Stimulated activated CD4-positive, alpha-beta T cell treated with anti-CD3 and anti-CD28 coated beads, Interleukin-15, amount 100 ng/mL, for 24 hours (primary cell): ENCODE results near the gene INHBE.
"Not testable (repeated sequence)": the region's sequence is repeated elsewhere in the genome, so short reads cannot be mapped to it uniquely, and the experiment has no call there.

Experiments
- DNase-seq: peaks from one replicate; pipeline ENCODE4 v3.0.0-alpha.2; 2020

INHBE gene

GRCh38 chr12:57441846-57442427, 13.2 kb upstream of the INHBE start:
- no peak for DNase-seq

DNA sequence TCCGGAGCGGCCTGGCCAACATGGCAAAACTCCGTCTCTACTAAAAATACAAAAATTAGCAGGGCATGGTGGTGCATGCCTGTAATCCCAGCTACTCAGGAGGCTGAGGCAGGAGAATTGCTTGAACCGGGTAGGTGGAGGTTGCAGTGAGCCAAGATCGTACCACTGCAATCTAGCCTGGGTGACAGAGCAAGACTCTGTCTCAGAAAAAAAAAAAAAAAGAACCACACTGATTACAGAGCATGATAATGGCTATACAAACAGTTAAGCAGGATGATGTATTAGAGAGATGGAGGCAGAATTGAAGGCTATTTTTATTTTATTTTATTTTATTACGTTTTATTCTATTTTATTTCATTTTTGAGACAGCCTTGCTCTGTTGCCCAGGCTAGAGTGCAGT, 10.8 kb upstream of the INHBE start:
- DNase-seq = not testable (repeated sequence)

- no peak for DNase-seq
Observed at GRCh38 chr12:57444744-57445143, 10.4 kb upstream of the INHBE start.

- DNase-seq = no peak
Observed at GRCh38 chr12:57446292-57446960, 8.7 kb upstream of the INHBE start.

GRCh38 chr12:57448669-57449068, 6.4 kb upstream of the INHBE start:
- no peak for DNase-seq

DNA sequence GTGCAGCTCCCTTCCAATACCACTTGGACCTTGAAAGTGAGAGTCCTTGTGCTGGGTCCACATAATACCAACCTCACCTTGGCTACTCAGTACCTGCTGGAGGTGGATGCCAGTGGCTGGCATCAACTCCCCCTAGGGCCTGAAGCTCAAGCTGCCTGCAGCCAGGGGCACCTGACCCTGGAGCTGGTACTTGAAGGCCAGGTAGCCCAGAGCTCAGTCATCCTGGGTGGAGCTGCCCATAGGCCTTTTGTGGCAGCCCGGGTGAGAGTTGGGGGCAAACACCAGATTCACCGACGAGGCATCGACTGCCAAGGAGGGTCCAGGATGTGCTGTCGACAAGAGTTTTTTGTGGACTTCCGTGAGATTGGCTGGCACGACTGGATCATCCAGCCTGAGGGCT, 5.7 kb upstream of the INHBE start:
- no peak for DNase-seq

GRCh38 chr12:57450057-57450456, 5.0 kb upstream of the INHBE start:
- DNase-seq = no peak

GRCh38 chr12:57451233-57451778, 3.8 kb upstream of the INHBE start:
- no peak for DNase-seq

GRCh38 chr12:57452181-57452936, 2.7 kb upstream of the INHBE start:
- DNase-seq = peak; percentile 60

- peak; percentile 75 for DNase-seq
Observed at GRCh38 chr12:57452937-57453509, 2.1 kb upstream of the INHBE start.

DNA sequence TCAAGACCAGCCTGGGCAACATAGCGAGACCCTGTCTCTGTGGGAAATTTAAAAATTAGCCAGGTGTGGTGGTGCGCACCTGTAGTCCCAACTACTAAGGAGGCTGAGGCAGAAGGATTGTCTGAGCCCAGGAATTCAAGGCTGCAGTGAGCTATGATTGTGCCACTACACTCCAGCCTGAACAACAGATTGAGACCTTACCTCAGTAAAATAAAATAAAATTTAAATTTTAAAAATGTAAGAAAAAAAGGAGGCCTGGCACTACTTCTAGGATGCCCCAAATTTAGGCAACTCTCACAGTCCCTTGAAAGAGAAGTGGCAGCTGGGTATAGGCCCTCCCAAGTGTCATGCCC, 918 bp upstream of the INHBE start:
- no peak for DNase-seq

- DNase-seq = no peak
Observed at GRCh38 chr12:57455374-57456144, 452 bp downstream of the INHBE start.

GRCh38 chr12:57456145-57456700, 1.1 kb downstream of the INHBE start:
- peak; percentile 66 for DNase-seq

DNA sequence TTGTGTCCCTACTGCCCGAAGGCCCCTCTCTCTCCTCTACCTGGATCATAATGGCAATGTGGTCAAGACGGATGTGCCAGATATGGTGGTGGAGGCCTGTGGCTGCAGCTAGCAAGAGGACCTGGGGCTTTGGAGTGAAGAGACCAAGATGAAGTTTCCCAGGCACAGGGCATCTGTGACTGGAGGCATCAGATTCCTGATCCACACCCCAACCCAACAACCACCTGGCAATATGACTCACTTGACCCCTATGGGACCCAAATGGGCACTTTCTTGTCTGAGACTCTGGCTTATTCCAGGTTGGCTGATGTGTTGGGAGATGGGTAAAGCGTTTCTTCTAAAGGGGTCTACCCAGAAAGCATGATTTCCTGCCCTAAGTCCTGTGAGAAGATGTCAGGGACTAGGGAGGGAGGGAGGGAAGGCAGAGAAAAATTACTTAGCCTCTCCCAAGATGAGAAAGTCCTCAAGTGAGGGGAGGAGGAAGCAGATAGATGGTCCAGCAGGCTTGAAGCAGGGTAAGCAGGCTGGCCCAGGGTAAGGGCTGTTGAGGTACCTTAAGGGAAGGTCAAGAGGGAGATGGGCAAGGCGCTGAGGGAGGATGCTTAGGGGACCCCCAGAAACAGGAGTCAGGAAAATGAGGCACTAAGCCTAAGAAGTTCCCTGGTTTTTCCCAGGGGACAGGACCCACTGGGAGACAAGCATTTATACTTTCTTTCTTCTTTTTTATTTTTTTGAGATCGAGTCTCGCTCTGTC, 1.8 kb downstream of the INHBE start:
- DNase-seq = no peak

GRCh38 chr12:57458665-57459054, 3.6 kb downstream of the INHBE start:
- DNase-seq = no peak

DNA sequence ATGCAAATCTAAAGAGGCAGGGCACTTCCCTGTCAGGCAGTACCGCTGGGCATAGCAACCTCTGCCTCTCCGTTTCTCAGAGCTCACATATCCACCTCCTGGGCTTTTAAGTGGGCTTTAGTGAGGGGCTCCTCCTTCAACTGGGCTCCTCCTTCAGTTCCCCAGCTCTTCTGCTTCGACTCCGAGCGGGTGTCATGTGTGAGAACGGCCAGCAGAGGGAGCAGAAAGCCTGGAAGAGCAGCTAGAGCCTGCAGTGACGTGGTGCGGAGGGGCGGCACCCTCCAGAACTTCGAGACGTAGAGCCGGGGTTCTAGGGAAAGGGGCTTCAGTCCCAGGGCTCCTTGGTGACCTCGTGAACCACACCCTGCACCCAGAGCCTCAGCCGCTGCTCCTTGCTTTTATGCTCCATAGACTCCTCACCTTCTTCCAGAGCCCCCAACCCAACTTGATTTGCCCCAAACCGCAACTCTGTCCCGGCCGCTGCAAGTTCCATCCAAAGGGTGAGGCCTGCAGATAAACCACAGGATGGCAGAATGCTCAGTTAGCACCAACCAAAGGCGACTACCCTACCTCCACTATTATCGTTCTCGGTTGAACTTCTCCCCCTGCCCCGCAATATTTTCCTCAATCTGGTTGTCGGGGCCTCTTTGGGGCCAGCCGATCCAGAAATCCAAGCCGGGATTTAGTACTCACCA, 4.1 kb downstream of the INHBE start:
- DNase-seq = peak; percentile 98

DNA sequence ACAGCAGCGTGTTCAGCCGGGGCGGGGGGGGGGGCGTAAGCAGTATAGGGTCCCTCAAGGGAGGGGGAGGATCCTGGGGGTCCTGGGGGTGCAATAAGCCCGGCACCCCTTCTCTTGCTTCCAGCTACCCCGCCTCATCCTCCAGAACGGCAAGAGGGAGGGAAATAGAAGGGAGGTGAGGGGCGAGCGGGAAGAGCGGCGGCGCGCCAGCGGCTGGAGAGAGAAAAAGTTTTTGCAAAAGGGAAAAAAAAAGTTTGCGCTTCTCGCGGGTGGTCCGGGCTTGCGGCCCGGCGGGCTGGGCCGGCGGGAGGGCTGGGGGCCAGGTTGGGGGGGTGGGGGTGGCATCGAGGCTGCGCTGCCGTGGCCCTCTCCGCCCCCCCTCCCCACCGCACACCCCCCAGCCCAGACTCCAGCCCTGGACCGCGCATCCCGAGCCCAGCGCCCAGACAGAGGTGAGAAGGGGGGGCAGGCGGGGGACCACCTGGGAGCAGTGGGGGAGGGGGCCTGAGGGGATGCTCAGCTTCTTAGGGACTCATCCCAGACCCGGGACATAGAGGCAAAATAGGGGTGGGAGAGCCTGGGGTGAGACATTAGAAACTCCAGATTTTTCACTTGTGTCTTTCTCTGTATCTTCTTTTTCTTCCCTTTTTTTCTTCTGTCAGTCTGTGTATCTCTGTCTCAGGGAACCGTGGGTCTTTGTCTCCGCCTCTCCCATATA, 4.8 kb downstream of the INHBE start, which contains the start of gene GLI1:
Gene GLI1 (plus strand): TSS at position 36 of the 718 bp plus-strand sequence. CDS start 3,907 bp downstream, outside the sequence.
- no peak for DNase-seq

DNA sequence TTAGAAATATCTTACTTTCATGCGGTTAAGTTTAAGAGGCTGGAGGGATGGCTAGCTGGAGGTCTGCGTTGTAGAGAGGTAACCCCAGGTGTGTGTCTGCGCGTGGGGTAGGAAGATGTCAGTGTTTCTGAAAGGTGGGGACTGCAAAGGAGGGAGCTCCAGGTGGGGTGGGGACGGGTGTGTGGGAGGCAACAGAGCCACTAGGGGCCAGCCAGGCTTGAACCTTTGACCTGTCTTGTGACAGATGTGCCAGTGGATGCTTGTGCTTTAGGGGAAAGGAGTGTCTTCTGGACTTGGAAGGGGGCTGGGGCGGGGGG, 5.3 kb downstream of the INHBE start:
- peak; percentile 40 for DNase-seq

DNA sequence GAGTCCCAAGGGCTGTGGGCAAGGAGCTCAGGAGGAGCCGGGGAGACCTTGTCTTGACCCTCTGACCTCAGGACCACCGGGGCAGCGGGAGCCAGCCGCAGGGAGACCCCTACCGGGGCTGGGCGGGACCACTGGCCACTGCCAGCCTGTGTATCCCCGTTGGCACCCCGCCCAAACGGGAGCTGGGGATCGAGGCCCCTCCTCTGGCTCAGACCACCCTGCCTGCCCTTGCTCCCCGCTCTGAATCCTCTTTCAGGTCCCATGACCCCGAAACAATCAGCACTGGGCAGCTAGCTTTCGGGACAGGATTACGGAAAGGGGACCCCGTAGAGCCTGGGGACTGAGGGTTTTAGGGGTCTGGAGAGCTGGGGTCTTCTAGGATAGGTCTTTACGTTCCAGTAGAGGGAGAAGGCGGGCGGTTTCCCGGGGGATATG, 5.8 kb downstream of the INHBE start:
- no peak for DNase-seq

DNA sequence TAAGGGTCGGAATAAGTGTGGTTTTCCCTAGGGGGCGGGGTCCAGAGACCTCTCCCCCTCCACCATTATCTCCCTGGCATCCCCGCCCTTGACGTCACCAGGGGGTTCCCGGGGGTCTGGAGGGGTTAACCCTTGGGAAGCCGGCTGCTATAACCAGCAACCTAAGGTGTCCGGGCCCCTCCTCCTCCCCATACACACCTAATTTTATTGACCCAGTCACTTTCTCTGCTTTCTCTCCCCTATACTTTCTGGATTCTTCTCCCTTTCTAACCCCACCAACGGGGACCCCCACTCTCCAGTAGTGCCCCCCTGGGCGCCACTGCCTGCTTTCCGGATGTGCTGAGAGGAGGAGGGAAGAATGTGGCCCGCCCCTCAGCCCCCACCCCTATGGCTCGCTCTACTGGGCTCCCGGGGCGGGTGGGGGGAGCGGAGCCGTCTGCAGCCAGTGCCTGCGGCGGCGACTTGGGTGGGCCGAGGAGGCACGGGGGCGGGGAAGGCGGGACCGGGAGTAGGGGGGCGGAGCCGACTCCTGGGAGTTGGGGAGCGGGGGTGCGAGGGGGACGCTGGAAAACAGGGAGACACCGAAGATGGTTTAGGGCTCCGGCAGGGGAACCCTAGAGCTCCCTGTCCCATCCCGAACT, 6.3 kb downstream of the INHBE start:
- DNase-seq = peak; percentile 52
